Measurements from ENCODE around the gene CBLC.

Gene CBLC

GRCh38 chr19:44746946-44747738, 30.5 kb upstream of the CBLC start:
- no peak for DNase-seq

GRCh38 chr19:44747739-44748425, 29.8 kb upstream of the CBLC start:
- no peak for DNase-seq

DNA sequence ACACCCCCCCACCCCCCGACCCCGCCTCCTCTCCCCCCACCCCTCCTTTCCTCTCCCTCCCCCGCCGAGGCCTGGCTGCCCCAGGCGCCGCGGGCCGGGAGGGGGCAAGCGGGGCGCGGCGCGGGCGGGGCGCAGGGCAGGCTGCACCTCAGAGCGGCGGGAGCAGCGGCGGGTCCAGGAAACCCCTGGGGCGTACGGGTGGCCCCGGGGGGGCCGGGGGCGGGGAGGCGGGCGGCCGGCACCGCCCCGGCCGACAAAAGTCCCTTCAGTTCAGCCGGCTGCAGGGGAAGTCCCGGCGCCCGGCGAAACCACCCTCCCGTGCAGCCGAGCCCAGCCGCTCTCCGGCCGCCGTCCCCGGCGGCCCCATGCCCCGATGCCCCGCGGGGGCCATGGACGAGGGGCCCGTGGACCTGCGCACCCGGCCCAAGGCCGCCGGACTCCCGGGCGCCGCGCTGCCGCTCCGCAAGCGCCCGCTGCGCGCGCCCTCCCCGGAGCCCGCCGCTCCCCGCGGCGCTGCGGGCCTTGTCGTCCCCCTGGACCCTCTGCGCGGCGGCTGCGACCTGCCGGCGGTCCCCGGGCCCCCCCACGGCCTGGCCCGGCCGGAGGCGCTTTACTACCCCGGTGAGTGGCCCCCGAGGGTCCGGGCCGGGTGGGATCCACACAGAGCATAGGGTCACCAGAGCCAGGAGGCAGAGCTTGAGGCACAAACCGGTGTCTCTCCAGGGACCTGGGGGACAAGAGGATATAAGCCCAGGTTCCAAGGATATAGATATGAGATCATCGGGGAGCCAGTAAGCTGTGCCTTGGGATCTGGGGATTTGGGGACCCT, 29.1 kb upstream of the CBLC start, which contains the start of gene BCL3:
BCL3 (plus strand) TSS at position 283 of the 829 bp plus-strand sequence; CDS start at position 366, 83 bp downstream.
- no peak for DNase-seq

- no peak for DNase-seq
Measured at GRCh38 chr19:44749292-44749691, 28.4 kb upstream of the CBLC start.

- no peak for DNase-seq
Measured at GRCh38 chr19:44749994-44750393, 27.7 kb upstream of the CBLC start.

GRCh38 chr19:44752123-44752815, 25.4 kb upstream of the CBLC start:
- DNase-seq, result no peak

- peak; percentile 48 for DNase-seq
Measured at GRCh38 chr19:44752816-44753625, 24.7 kb upstream of the CBLC start.

DNA sequence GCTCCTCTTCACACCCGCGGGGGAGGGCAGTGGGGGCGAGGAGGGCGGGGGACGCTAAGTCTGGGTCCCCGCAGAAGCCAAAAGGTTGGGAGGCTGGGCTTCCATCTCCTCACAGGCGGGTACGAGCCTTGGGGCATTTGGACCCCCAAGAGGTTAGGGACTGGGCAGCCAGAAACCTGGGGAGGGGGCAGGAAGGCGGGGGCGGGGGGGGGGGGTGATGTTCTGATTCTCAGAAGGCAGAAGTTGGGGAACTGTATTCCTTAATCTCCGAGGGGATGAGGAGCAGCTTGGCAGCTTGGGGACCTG, 24.1 kb upstream of the CBLC start:
- no peak for DNase-seq

GRCh38 chr19:44753932-44754749, 23.5 kb upstream of the CBLC start:
- DNase-seq, result no peak

DNA sequence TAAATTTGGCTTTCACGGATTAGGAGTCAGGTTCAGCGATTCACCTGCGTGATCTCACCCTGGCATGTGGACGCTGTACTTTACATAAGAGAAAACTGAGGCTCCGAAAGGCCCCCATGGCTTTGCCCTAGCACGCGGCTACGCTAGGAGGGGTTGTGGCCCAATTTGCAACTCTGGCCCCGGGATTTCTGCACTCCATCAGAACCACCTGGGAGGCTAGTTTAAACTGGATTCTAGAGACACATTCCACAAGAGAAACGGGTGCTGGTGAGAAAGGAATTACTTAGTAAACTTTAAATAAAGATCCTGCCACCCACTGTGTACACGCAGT, 23.0 kb upstream of the CBLC start:
- no peak for DNase-seq

DNA sequence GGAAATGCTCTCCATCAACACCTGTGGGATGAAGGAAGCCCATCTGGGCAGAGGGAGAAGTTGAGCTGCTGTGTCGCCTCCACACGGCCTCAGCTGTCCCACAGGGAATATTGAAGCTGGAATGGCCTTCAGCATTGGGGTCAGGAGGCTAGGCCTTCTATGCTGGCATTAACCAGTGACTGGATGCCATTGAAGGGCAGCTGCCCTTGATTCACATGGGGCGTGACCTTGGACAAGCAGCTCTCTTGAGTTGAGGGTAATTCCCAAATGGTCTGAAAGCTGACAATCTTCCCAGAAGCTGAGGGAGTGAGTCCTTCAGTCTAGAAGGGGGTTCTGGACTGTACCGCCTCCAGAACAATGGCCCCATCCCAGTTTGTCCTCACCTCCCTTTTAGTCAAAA, 22.5 kb upstream of the CBLC start:
- no peak for DNase-seq

DNA sequence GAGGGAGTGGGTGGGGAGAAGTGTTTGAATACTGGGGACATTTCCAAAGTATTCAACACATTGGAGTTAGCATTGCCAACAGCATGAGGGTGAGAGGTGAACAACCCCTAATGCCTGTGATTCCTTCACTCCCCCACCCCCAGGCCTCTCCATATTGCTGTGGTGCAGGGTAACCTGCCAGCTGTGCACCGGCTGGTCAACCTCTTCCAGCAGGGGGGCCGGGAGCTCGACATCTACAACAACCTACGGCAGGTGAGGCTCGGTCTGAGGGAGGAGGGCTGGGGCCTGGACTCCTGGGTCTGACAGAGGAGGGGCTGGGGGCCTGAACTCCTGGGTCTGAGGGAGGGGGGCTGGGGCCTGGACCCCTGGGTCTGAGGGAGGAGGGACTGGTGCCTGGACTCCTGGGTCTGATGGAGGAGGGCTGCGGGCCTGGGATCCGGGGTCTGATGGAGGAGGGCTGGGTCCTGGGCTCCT, 21.6 kb upstream of the CBLC start:
- DNase-seq, result no peak

- DNase-seq, result no peak
Measured at GRCh38 chr19:44757057-44757734, 20.5 kb upstream of the CBLC start.

DNA sequence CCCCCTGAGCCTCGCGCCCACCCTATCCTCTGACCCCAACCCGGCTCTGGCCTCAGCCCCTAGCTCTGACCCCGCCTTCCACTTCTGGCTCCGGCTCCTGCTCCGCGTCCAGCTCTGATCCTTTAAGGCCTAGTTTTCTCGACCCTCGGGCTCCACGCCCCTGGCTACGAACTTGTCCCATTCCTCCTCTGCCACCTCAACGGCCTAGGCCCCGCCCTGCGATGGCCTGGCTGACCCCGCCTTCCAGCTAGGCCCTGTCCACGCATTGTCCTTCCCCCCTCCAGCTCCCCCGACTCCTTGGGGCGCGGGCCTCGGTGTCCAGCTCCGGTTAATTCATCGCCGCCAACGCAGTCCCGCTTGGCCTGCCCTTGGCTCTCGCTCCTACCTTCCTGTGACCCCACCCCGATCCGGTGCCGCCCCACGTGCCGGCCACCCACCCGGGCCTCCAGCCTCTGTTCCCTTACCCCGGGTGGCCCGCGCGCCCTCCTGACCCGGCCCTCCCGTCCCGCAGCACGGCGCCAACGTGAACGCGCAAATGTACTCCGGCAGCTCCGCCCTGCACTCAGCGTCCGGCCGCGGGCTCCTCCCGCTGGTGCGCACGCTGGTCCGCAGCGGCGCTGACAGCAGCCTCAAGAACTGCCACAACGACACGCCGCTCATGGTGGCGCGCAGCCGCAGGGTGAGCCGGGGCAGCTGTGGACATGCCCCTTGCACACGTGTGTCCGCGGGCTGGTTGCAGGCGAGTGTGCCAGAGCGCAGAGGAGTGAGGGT, 19.8 kb upstream of the CBLC start:
- no peak for DNase-seq

DNA sequence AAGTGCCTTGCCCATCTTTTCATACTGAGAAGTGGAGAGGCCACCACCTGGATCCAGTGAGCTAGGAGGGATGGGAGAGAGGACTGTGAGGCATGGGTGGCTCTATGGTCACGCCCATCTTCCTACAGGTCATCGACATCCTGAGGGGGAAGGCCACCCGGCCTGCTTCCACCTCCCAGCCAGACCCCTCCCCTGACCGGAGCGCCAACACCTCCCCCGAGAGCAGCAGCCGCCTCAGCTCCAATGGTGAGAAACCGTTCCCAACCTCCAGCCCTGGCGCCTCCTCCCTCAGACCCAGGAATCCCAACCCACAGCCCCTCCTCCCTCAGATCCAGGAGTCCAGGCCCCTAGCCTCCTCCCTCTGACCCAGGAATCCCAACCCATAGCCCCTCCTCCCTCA, 19.1 kb upstream of the CBLC start:
- DNase-seq, result no peak

DNA sequence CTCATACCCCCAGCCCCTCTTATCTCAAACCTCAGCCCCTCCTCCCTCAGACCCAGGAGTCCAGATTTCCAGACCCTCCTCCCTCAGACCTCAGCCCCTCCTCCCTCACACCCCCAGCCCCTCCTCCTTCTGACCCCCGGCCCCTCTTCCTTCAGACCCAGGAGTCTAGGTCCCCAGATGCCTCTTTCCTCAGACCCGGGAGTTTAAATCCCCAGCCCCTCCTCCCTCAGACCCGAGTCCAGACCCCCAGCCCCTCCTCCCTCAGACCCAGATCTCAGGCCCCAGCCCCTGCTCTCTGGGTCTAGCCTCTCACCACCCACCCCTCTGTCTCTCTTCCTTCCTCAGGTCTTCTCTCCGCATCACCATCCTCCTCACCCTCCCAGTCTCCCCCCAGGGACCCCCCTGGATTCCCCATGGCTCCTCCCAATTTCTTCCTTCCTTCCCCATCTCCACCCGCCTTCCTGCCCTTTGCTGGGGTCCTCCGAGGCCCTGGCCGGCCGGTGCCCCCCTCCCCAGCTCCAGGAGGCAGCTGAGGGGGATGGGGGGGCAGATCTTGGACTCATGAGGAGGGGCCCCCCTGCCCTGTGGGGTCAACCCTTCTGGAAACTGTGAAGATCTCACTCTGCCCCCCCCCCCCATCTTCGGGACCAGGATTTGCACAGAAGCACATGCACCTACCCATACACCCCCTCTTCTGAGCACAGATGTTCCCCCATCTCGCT, 18.4 kb upstream of the CBLC start:
- DNase-seq, result no peak

GRCh38 chr19:44762038-44762437, 15.7 kb upstream of the CBLC start:
- no peak for DNase-seq

DNA sequence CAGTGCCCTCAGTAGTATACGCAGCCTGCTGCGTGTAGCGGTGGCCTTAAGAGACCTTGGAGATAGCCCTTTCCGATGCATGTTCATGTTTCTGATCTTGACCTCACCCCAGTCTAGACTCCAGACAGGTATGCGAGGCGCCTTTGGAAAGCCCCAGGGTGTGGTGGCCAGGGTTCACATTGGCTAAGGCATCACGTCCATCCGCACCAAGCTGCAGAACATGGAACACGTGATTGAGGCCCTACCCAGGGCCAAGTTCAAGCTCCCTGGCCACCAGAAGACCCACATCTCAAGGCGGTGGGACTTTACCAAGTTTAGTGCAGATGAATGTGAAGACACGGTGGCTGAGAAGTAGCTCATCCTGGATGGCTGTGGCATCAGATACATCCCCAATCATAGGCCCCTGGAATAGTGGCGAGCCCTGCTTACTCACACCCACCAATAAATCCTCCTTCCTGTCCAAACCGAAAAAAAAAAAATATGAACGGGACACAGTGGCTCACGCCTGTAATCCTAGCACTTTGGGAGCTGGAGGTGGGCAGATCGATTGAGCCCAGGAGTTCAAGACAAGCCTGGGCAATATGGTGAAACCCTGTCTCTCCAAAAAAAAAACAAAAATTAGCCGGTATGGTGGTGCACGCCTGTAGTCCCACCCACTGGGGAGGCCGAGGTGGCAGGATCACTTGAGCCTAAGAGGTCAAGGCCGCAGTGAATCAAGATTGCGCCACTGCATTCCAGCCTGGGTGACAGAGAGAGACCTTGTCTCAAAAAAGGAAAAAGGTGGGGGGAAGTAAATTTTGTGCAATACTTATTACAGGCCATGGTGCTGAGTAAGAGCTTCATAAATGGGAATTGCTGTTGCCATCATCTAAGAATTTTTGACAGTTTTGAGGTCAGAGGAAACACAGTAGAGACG, 12.4 kb upstream of the CBLC start:
- no peak for DNase-seq

All from NCI-H2107 (cell line).